NCI-H2227 (cell line): ENCODE data around the gene MIOX.

Source experiments
- DNase-seq: peaks from one replicate; lab custom pipeline; 2025; ENCODE audit not compliant: unreplicated experiment; lab: John Stamatoyannopoulos, UW

MIOX gene

DNA sequence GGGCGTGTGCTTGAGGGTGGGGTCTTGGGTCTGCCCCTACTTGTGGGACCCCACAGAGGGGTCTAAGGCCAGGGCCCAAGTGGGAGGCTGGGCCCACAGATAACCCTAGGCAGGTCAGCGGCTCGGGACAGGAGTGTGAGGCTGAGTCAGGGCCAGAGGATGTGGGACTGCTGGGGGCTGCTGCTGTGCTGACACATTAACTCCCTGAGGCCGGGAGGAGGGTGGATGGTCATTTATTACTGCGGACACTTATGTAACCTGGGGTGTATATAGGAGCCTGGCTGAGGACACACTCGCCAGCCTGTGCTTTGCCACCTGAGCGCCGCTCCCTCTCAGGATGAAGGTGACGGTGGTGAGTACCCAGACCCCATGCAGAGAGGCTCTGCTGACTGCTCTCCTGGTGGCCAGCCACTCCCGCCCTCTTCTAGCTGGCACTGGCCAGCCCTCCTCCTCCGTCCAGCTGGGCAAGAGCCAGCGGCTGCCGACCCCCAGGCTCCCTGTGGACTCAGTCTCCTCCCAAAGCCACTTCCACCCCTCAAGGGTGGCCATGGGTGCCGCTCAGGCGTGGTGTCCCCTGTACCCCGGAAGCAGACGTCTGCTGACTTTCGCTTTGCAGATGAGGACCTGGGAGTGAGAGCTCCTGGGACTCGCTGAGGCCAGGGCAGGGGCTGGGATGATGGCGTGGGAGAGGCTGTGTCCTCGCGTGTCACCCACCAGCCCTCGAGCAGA is at the start of gene MIOX:
Gene MIOX, plus strand, starts transcription at position 299 of the 729 bp plus-strand sequence. Its CDS starts 39 bp downstream, at position 338.
- DNase-seq, result no peak

- DNase-seq, result no peak
These were observed 49.0 kb upstream of the MIOX start for GRCh38 chr22:50437511-50438304.

GRCh38 chr22:50438305-50439275 is 48.1 kb upstream of the MIOX start:
- DNase-seq, result no peak

DNA sequence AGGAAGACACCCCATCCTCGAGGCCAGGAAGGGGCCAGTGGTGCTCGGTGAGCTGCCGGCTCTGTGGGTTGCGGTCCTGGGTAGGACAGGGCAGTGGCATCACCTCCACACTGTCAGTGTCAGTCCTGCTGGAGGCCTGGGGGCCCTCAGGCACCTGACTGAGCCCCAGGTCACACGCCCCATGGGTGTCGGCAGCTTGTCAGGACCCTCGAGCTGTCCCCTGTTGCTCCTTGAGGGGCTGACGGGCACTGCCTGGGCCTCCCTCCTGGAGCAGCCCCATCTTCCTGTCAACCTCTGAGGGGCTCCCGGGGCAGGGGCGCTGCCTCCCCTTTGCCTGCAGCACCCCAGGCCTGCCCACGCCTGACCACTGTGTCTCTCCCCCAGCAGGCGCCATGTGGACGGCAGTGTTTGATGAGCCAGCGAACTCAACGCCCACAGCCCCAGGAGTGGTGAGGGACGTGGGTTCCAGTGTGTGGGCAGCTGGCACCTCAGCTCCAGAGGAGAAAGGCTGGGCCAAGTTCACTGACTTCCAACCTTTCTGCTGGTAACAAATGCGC is 47.3 kb upstream of the MIOX start:
- no peak for DNase-seq

DNA sequence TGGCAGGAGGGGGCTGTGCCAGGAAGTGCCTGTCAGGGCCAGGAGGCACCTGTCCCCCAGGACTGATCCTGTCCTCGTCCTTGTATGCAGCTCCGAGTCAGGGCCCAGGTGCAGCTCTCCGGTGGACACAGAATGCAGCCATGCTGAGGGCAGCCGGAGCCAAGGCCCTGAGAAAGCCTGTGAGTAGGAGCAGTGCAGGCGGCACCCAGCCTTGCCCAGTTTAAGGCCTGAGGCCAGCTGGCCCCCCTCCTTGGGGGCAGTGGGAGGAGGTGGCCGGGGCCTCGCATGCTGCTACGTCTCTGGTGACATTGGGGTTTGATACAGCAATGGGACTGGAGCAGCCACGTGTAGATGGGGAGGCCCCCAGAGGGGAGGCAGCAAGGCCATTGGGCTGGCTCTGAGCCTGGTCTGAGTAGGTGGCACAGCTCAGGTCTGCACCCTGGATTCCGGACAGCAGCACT is 46.8 kb upstream of the MIOX start:
- DNase-seq, result no peak

DNA sequence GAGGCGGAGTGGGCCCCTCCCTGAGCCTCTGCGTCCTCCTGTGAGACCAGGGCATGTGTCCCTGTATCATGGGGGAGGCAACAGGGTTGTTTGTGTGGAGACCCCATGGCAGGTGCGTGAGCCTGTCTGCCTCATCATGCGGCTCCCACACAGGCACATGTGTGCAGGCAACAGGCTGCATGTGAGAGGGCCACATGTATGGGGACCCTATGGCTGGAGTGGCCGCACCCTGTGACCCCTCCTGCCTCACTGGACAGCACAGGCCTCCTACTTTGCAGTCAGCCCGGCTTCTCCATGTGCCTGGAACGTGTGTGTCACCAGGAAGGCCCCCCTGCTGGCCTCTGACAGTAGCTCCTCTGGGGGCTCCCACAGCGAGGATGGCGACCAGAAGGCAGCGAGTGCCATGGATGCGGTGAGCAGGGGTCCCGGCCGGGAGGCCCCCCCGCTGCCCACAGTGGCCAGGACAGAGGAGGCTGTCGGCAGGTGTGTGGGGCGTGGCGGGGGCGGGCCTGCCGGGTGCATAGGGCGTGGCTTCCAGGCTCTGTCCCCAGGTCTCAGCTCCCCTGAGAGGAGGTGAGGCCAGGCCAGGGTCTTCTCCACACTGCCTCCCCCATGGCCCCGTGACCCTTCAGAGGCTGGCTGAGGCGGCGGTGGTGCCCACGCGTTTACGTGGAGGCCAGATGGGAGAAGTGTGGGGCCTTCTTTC is 46.0 kb upstream of the MIOX start:
- DNase-seq, result no peak

DNA sequence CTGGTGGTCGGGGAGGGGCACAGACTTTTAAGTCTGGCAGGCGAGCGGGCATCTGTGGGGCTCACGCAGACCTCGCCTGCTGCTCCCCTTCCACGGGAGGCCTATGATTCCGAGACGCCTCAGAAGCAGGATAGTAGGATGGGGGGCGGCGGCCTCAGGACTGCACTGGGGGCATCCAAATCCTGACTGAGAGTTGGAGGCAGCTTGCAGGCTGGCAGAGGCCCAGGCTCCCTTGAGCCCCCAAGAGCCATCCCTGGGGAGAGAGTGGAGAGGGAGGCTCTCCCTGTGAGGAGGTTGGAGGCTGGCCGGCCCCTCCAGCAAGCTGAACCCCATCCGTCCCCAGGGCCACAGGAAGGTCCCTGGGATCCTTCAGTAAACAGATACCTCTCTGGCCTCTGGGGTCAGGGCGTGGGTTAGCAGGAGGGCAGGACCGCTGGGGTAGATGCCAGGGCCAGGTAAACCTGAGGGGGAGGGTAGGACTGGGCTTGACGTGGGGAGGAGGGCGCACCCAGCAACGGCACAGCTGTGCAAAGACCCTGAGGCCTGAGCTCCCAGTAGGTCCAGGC is 45.1 kb upstream of the MIOX start:
- no peak for DNase-seq

DNA sequence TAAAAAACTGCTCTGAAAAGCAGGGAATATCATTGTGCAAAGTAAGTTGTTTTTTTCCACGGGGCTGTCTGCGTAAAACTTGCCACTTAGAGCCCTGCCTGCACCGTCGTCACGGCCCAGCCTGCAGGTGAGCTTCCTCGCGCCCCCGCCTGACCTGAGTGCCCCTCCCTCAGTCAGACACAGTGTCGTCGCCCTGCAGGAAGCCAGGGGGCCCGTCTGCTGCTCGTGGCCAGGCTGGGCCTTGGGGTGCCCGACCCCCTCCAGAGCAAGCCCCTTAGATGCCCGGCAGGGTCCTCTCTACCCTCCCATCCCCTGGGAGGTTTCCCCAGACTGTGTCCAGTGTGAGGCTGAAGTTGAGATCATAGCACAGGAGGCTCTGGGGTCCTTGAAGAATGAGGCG is 43.5 kb upstream of the MIOX start:
- DNase-seq, result no peak

DNA sequence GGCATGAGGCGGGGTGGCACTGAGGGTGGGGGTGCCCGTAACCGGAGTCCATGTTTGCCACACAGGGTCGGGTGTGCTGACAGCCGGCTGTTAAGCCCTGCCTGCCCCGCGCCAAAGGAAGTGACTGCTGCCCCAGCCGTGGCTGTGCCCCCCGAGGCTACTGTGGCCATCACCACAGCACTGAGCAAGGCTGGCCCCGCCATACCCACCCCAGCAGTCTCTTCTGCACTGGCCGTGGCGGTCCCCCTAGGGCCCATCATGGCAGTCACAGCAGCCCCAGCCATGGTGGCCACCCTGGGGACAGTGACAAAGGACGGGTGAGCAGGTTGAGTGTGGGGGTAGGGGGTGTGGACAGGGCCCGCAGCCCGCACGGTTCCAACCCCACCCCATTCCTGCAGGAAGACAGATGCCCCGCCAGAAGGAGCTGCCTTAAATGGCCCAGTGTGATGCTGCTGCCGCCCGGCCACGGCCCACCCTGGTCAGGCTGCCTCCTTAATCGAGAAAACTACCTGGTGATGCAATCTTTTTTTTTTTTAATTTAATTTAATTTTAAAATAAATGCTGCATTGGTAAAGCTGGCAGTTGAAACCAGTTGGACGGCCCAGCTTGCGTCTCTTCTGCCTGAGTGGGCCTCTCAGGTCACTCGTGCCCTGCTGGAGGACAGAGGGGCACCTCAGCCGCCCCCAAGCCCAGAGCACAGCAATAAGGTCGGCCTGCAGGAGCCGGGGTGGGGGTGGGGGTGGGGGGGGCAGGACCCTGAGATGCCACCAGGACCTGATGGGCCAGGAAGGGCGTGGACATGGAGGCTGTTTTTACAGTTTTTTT is 42.6 kb upstream of the MIOX start:
- no peak for DNase-seq

- DNase-seq, result no peak
These were observed 42.0 kb upstream of the MIOX start for GRCh38 chr22:50444663-50445062.

- DNase-seq, result no peak
These were observed 41.4 kb upstream of the MIOX start for GRCh38 chr22:50445071-50445879.

- no peak for DNase-seq
These were observed 40.6 kb upstream of the MIOX start for GRCh38 chr22:50445880-50446707.

- no peak for DNase-seq
These were observed 39.7 kb upstream of the MIOX start for GRCh38 chr22:50446708-50447575.

GRCh38 chr22:50447576-50448551 is 38.8 kb upstream of the MIOX start:
- no peak for DNase-seq

- DNase-seq, result no peak
These were observed 34.0 kb upstream of the MIOX start for GRCh38 chr22:50452649-50453048.
